Measurements from ENCODE around the gene ABHD14A.

ABHD14A gene

DNA sequence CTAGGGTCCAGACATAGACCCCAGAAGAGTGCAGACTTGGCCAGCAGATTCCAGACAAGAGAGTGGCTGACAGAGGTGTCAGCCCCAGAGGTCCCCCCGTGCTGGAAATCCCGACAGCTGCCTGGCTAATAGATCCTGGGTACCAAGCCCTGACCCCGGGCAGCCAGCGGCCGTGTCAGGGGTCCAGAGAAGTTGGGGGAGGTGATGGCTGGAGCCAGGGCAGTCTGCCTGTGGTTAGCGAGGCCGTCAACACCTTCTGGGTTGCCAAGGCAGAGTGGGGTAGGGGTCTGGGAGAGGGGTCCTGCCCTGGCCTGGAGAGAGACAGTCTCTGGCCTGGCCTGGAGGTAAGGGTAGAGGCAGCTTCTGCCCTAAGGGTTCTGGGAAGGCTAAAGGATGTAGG is 45.9 kb downstream of the ABHD14A start:
- no peak for DNase-seq (ENCODE audit: low read depth)

DNA sequence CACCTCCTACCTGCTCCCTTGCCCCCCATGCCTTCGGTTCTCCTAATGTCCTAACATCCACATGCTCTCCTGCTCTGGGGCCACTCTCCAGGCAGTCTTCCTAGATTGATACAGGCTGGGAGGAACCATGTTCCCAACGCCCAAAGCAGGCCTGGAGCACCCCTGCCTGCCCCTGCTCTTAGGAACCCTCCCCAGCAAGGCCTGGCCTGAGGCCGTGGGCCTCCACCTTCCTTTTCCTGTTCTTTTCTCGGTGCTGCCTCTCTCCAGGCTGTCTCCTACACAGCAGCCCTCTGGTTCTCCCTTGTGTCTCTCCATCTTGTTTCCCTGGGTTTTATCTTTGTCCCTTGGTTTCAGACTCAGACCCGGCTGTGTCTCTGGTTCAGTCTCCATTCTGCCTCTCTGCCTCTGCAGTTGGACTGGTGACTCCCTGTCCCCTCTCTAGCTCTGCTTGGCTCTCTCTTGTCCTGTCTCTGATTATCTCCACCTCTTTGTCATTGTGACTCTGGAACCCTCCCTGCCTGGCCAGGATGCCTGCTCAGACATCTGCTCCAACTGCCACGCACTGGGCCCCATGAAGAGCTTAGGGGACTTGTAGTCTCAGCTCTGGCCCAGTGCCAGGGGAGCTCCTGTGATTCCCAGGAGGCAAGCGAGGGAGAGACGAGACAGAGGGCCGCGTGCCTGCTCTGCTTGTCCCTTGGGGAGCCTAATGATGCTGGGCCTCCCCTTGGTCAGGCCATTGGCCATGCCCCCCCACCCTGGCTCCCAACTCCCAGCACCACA is 46.8 kb downstream of the ABHD14A start:
- no peak for DNase-seq (ENCODE audit: low read depth)

DNA sequence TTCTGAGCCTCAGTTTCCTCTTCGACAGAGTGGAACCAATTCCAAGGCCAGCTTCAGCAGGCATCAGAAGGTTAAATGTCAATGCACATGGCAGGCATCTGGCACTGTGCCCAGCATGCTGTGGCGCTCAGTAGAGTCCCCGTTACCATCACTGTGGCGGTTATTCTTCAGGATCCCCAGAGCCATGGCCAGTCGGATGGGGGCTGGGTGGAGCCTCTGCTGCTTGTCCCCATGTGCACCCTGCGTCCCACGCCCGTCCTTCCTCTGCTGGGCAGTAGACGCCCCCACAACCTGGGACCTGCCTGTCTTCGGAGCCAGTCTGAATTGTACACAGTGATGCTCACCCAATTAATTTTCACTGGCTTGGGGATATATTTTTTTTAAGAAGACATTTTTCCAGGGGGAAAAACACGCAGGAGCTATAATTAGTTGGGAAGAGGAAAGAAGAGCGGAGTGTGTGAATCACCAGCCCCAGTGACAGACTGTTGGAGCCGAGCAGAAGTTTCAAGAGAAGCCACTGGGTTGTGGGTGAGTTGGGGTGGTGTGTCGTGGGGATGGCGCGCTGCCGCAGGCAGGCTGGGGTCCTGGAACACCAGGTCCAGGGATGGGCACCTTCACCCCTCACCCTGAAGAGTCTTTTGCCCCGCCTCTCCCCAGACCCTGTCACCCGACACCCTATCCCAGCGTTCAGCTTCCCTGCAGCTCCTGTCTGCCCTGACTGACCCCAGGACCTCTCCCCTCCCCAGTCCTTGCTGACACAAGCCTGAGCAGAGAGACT is 47.6 kb downstream of the ABHD14A start:
- no peak for DNase-seq (ENCODE audit: low read depth)

DNA sequence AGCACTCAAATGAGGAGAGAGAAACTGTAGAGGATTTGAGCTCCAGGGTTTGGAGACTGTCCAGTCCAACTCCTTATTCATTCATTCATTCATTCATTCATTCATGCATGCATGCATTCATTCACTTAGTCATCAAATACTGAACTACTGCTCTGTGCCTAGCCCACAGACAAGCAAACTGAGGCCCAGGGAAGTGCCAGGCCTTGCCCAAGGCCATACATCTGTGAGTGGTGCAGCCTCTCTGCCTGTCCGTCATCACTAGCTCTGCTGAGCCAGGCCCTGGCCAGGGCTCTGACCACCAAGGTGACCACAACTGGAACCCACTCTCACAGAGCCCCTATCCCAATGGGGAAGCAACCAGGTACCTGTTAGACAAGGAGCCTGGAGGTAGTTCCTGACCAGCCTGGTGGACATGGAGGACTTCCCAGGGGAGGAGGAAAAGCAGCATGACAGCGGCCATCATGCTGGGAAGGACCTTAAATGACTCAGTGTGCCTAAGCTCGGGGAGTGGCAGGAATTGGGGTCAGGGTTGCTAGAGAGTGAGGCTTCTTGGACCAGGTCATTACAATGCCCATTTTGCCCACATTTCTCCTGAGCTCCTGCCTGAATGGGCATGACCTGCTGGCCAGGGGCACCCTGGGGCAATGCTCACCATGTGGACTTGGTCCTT is 48.4 kb downstream of the ABHD14A start:
- no peak for DNase-seq (ENCODE audit: low read depth)

DNA sequence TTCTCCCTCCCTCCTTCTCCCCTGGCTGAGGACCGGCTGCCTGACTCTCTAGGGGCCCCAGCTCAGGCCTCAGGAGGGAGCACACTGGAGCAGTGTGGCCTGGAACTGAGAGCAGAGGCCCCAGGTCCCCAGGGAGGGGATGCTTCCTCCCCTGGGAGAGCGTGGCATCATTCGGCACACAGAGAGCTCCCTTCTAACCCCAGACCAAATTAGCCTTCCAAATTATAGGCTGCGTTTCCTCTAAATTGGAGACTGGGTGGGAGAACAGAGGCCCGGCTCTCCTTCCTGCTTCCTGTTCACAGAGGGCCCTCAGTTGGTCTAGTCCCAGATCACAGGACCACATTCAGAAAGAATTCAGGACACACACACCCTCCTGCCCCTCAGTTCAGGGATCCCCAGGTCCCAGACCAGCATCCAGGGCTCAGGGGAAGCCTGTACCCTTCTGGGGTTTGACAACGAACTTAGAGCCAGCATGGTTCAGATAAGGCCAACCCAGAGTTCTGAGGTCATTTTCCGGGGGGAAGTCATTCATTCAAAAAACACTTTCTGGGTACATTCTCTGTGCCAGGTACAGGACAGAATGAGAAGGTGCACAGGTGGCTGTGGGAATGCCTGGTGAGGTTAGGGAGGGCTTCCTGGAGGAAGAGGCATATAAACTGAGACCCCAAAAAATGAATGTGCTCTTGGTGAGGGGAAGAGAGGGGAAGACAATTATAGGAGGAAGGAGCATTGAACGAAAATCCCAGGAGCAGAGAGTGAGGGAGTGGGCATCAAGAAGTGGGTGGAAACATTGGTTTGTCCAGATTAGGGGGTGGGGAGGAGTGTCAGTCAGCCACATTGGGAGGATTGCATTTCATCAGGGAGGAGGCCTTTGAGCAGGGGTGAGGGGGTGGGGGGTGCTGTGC is 49.2 kb downstream of the ABHD14A start:
- no peak for DNase-seq (ENCODE audit: low read depth)

DNA sequence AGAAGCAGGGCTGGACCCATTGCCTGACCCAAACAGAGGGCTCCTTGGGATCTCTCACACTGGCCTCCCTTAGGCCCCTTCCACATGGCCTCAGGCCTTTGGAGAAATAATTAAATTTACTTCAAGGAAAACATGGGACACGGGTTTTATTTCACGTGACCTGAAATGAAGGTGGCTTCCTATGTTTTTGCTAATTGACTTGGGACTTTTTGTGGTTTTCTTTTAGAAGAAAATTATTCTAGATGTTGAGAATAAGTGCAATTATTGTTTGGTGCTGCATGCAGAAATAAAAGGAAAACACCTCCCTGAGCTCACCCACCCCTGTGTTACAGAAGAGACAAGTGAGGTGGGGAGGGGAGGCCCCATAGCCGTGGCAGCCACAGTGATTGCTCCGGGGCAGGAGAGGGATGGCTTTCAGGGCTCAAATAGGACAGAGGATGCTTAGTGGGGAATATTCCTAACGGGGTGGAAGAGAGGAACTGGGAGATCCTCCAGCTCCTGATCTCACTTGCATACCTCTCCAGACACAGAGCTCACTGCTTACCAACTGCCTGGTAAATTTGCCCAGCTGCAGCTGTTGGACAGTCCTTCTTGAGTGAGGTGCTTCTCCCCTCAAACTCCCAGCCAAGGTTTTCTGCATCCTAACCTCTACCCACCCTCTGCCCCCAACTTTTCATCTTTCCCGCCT is 50.0 kb downstream of the ABHD14A start:
- no peak for DNase-seq (ENCODE audit: low read depth)

DNA sequence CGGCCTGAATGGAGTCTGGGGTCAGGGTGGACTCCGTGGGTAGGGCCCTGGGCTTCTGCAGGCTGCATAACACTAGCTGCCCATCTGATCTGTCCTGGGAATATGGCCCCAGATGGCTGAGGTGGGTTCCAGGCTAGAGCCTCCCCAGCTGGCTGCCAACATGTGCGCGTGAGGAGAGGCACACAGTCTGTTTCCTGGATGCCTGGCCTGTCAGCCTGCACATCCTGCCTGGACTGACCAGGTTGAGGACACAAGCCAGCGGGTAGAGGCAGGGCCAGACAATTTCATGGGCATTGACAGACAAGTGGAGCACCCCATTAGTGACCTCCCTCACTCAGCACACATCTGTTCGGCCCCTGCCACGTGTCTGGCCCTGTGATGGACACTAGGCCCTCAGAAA is 50.6 kb downstream of the ABHD14A start:
- no peak for DNase-seq (ENCODE audit: low read depth)

DNA sequence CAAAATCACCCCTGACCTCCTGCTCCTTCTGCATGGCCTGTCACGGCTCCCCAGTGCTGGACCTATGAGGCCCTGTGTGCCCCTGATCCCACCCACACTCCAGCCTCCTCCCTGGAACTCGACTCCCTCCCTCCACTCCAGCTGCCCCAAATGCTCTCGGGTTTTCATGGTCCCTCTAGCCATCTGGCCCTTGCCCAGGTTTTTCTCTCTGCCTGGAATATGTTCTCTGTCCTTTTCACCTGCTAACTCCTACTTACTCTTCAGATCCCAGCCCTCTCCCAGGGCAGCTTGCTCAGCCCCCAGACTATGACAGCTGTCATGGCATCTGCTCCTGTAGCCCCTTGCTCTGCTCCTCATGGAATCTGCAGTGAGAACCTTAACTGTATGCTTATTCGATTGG is 51.2 kb downstream of the ABHD14A start:
- DNase-seq (ENCODE audit: low read depth): no peak

DNA sequence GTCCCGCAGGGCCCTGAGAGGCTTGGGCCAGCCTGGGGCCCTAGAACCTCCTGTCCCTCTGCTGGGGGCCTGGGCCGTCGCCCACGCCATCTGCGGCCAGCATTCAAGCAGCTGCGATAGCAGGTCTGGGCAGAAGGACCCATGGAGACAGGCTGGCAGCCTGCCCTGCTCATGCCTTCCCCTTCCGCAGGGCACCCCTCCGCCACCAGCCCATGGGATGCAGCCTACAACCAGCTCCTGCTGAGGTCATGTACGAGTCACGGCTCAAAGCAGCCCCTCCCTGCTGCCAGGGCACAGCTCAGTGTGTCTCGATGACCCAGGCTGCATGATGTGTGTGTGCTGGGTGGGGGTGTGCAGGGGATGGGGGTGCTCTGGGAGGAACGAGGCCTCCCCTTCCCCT is 53.7 kb downstream of the ABHD14A start:
- no peak for DNase-seq (ENCODE audit: low read depth)

DNA sequence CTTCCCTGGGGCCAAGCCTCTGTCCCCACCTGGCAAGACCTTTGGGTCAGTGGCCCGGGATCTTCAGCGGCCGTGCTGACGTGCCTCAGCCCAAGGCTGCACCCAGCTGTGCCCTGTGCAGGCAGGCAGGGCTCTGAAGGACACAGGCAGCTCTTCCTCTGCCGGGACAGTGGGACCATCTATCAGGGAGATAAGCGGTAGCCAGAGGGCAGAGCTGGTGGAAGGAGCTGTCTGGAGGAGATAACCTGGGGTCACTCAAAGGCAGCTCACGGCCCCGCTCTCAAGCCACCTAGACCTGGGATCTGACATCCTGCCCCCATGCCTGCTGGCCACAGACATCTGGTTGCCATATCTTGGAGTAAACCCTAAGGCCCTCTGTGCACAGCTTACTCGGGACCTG is 54.2 kb downstream of the ABHD14A start:
- DNase-seq (ENCODE audit: low read depth): no peak

DNA sequence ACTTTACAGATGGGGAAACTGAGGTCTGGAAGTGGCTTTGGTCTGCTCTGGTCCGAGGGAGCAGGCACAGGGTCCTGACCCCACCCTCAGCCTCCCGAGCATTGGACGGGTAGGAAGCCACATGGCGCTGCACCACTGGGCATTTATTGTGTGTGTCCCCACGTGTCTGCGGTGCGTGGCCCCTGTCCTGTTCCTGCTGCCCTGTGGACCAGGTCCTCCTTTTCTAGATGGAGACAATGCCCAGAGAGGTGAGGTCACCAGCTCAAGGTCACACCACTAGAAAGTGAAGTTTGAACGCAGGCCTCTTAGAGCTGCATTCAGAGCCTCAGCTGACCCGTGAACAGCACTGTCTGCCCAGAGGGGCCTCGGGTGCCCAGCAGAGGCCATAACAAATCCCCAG is 54.7 kb downstream of the ABHD14A start:
- no peak for DNase-seq (ENCODE audit: low read depth)
